GM12874 (cell line): Measurements from ENCODE around the gene ASIC1.

Experiments
- TF ChIP-seq, protein P1 (sequence below): IDR thresholded peaks from 2 replicates; pipeline ENCODE4 v1.5.1; 2011; ENCODE audit warnings: low read depth, mild to moderate bottlenecking, control low read depth, low read length, moderate library complexity; ENCODE audit not compliant: insufficient read depth

Gene ASIC1

DNA sequence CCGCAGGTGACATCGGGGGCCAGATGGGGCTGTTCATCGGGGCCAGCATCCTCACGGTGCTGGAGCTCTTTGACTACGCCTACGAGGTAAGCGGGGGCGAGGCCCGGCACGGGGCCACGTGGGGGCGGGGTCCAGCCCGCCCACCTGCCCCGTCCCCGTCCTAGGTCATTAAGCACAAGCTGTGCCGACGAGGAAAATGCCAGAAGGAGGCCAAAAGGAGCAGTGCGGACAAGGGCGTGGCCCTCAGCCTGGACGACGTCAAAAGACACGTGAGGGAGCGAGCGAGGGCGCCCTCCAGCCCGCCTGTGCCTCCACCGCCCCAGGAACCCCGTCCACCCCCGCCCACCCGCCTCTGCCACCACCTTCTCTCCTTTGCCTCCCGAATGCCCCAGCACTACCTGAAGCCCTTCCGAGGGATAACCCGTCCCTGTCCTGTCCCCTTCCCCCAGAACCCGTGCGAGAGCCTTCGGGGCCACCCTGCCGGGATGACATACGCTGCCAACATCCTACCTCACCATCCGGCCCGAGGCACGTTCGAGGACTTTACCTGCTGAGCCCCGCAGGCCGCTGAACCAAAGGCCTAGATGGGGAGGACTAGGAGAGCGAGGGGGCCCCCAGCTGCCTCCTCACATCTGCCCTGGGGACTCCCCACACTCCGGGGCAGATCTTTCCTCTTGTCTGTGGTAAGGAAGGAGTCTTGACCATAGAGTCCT is 23.9 kb downstream of the ASIC1 start:
- TF ChIP-seq, protein P1, sequence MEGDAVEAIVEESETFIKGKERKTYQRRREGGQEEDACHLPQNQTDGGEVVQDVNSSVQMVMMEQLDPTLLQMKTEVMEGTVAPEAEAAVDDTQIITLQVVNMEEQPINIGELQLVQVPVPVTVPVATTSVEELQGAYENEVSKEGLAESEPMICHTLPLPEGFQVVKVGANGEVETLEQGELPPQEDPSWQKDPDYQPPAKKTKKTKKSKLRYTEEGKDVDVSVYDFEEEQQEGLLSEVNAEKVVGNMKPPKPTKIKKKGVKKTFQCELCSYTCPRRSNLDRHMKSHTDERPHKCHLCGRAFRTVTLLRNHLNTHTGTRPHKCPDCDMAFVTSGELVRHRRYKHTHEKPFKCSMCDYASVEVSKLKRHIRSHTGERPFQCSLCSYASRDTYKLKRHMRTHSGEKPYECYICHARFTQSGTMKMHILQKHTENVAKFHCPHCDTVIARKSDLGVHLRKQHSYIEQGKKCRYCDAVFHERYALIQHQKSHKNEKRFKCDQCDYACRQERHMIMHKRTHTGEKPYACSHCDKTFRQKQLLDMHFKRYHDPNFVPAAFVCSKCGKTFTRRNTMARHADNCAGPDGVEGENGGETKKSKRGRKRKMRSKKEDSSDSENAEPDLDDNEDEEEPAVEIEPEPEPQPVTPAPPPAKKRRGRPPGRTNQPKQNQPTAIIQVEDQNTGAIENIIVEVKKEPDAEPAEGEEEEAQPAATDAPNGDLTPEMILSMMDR, result no peak

DNA sequence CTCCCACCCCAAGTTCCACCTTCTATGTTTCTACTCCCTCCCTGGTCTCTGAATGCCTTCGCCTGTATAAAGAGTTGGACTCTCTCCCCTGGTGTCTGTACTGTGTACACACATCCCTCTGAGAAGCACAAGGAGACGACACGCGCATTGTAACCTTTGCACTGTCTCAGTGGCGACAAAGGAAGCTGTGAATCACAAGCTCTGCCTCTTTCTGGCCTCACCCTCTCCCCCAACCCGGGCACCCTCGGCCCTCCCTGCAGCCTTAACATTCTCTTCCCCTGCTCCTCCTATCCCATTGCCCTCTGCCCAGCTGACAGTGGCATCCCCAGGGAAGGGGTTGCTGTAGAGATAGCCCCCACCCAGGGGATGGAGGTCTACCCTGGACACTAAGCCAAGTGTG is 25.2 kb downstream of the ASIC1 start:
- TF ChIP-seq, protein P1, result no peak

DNA sequence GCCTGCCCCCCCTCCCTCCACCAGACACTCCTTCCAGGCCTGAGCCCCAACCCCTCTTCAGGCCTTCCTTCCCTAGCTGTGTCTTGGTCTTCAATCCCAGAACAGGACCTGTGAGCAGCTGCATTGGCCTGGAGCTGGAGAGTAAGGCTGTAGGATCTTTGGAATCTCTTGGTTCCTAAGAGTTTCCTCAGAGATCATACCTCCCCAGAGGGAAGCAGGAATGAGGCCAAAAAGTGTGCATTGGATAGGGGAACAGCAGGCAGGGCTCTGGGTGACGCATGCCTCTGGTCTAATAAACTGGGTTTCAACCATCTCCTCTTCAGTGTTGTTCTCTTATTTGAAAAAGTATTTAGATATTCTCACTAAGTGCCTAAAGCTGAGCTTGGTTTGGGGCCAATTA is 25.9 kb downstream of the ASIC1 start:
- TF ChIP-seq, protein P1, result no peak

DNA sequence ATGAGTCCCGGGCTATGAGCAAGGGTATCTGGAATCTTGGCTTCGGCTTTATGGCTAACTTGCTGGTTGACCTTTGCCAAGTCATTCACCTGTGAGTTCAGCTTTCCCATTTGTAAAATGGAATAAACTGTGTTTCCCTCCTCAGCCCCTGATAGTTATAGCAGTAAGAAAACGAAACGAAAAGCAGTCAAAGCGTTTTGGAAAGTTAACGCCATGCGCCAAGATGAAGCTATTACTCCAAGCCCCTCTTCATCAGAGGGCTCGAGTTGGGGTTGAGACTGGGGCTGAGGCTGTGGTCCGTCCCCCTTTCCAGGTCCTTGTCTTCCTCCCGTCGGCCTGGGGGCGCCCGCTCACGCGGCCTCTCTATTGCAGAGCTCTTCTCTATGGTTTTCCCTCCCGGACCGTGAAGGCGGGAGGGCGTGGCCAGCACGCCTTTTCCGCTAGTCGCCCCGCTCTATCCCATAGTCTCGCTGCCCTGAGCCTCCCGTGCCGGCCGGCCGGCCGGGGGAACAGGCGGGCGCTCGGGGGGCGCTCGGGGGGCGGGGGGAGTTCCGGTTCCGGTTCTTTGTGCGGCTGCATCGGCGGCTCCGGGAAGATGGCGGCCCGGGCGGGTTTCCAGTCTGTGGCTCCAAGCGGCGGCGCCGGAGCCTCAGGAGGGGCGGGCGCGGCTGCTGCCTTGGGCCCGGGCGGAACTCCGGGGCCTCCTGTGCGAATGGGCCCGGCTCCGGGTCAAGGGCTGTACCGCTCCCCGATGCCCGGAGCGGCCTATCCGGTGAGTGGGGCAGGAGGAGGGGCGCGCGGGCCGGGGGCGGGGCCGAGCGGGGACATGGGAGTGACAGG is 27.6 kb downstream of the ASIC1 start, which contains the start of gene SMARCD1:
Gene SMARCD1, plus strand, starts transcription at position 568 of the 840 bp plus-strand sequence. Its CDS starts 28 bp downstream, at position 596.
- TF ChIP-seq, protein P1, result peak; percentile 71

DNA sequence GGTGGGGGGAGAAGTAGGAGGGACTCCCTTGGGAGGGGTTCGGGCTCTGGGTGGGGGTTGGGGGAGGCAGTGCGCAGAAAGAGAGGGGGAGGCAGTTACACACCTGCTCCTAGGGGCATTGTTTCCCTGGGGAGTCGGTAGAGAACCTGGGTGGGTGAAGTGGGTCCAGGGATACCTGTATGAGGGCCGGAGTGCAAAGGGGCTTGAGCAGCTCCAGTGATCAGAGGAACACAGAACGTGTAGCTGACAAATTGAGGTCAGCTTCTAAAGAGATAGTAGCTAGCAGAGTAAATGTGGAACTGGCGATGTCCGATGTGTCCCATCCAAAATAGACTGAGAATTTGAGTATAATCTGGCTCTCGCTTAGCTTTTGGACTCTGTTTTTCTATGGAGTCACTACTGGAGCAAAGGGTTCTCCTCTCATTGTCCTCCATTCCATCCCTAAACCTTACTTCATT is 28.2 kb downstream of the ASIC1 start:
- TF ChIP-seq, protein P1, result no peak

DNA sequence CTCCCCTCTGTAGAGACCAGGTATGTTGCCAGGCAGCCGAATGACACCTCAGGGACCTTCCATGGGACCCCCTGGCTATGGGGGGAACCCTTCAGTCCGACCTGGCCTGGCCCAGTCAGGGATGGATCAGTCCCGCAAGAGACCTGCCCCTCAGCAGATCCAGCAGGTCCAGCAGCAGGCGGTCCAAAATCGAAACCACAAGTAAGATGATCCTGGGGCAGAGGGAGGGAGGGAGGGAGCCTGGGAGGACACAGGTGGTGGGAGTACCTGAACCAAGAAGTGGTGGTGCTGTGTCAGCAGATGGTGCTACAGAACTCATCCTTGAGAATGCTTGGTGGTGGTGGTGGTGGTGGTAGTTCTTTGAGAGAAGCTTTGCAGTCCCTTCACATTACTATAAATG is 28.8 kb downstream of the ASIC1 start:
- TF ChIP-seq, protein P1, result no peak

DNA sequence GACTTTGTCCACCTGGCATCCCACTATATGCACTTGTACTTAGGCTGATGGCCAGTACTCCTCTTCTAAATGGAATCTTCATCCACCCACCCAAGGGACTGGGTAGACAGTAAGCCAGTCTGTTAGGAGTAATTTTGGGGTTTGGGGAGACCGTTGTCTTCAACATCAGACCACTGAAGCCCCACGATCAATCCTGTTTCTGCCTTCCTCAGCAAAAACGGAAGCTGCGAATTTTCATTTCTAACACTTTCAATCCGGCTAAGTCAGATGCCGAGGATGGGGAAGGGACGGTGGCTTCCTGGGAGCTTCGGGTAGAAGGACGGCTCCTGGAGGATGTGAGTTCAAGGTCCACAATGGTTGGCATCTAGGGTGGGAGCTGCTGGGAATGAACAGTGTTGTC is 29.8 kb downstream of the ASIC1 start:
- TF ChIP-seq, protein P1, result no peak
